Measurements from ENCODE around the gene DDRGK1. TPM values are rescaled to one million over a fixed set of nuclear protein-coding genes. Genes with fewer than 3 reads are reported as not detected.
A peak's percentile ranks its signal among the peaks of the same experiment; 100 is the strongest.
"Not testable (repeated sequence)": the region's sequence is repeated elsewhere in the genome, so short reads cannot be mapped to it uniquely, and the experiment has no call there.

Gene DDRGK1
- total RNA-seq, 1 donor from 2014 or later = 53.1 TPM

GRCh38 chr20:3210346-3210745, 5.9 kb upstream of the DDRGK1 start:
- DNase-seq = no peak

GRCh38 chr20:3209946-3210317, 5.5 kb upstream of the DDRGK1 start:
- peak; percentile 39 for DNase-seq

GRCh38 chr20:3209257-3209945, 4.9 kb upstream of the DDRGK1 start, which contains the start of gene ITPA:
TSS of gene ITPA (plus strand) at chr20:3209498. CDS start at chr20:3209552, 54 bp downstream.
- DNase-seq = peak; percentile 47

GRCh38 chr20:3208786-3209256, 4.3 kb upstream of the DDRGK1 start:
- peak; percentile 30 for DNase-seq

GRCh38 chr20:3203315-3204123, 963 bp downstream of the DDRGK1 start:
- DNase-seq = peak; percentile 44

GRCh38 chr20:3202965-3203314, 1.5 kb downstream of the DDRGK1 start:
- DNase-seq = no peak

- DNase-seq = no peak
Observed at GRCh38 chr20:3199976-3200755, 4.3 kb downstream of the DDRGK1 start.

- DNase-seq = no peak
Observed at GRCh38 chr20:3199206-3199605, 5.3 kb downstream of the DDRGK1 start.

- DNase-seq = no peak
Observed at GRCh38 chr20:3195590-3196237, 8.8 kb downstream of the DDRGK1 start.

- DNase-seq = no peak
Observed at GRCh38 chr20:3194617-3195280, 9.7 kb downstream of the DDRGK1 start.

GRCh38 chr20:3193806-3194616, 10.5 kb downstream of the DDRGK1 start:
- DNase-seq = no peak

- no peak for DNase-seq
Observed at GRCh38 chr20:3192226-3193015, 12.1 kb downstream of the DDRGK1 start.

GRCh38 chr20:3190681-3191111, 13.8 kb downstream of the DDRGK1 start:
- DNase-seq = no peak

GRCh38 chr20:3189561-3190131, 14.8 kb downstream of the DDRGK1 start:
- no peak for DNase-seq

- DNase-seq = no peak
Observed at GRCh38 chr20:3188823-3189413, 15.6 kb downstream of the DDRGK1 start.

GRCh38 chr20:3187861-3188260, 16.6 kb downstream of the DDRGK1 start:
- not testable (repeated sequence) for DNase-seq

GRCh38 chr20:3183896-3184612, 20.4 kb downstream of the DDRGK1 start:
- no peak for DNase-seq

GRCh38 chr20:3182429-3182828, 22.1 kb downstream of the DDRGK1 start:
- DNase-seq = not testable (repeated sequence)

- peak; percentile 73 for DNase-seq
Observed at GRCh38 chr20:3181270-3181669, 23.2 kb downstream of the DDRGK1 start.
